ENCODE data around the gene ZNF496. TPM values are rescaled to one million over a fixed set of nuclear protein-coding genes. Genes with fewer than 3 reads are reported as not detected.

Gene ZNF496
- total RNA-seq, 6 experiments from 2014 or later, result 3.7 to 5.8 (median 5.3) TPM

GRCh38 chr1:247338723-247339275 is 7.1 kb upstream of the ZNF496 start:
- no peaks in the 10 kb centered on the region for H3K27me3 ChIP-seq
- ATAC-seq, result no peak
- no peak overlapping the region for H3K4me3 ChIP-seq
- WGBS (ENCODE audit: insufficient coverage, low coverage, low lambda C conversion rate, missing lambda C conversion rate), result 58% methylated on average over 2 of the region's 3 CpGs
- H3K9me3 ChIP-seq, result no peaks in the 10 kb centered on the region
- H3K4me1 ChIP-seq, result no peaks in the 10 kb centered on the region
- TF ChIP-seq POLR2A (IDR thresholded peaks at IDR 0.05) (no peak), CTCF (IDR thresholded peaks at IDR 0.05) (no peak)
- H3K27ac ChIP-seq, result no peak overlapping the region
- no peaks in the 10 kb centered on the region for H3K36me3 ChIP-seq
- no peak for DNase-seq
- intact Hi-C loops (cut with DNase I), result no loop called here

DNA sequence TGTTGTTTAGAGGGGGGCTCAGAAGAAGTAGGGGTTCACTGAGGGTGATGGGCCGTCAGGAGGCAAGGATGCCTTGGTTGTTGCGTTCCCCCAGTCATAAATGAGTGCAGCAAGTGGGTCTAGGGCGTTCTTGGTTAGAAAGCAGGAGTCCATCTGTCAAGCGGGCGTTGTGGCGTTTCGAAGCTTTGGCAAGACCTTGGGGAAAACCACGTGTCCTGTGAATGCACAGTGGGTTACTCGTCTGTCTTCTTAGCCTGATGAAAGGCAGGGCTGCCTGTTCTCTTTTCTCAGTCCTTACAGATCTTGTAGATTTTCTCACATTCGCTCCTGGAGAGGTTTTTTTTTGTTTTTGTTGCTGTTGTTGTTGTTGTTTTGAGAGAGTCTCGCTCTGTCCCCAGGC is 6.3 kb upstream of the ZNF496 start:
- Histone ChIP-seq H3K4me1 (no peaks in the 10 kb centered on the region), H3K36me3 (no peaks in the 10 kb centered on the region), H3K27me3 (no peaks in the 10 kb centered on the region), H3K9me3 (no peaks in the 10 kb centered on the region), H3K27ac (no peak overlapping the region), H3K4me3 (no peak overlapping the region)
- 69% methylated on average over 7 of the region's 11 CpGs for WGBS (ENCODE audit: insufficient coverage, low coverage, low lambda C conversion rate, missing lambda C conversion rate)
- intact Hi-C loops (cut with DNase I), result no loop called here
- DNase-seq (no peak), ATAC-seq (no peak)
- TF ChIP-seq CTCF (IDR thresholded peaks at IDR 0.05) (no peak), POLR2A (IDR thresholded peaks at IDR 0.05) (no peak)

- no peaks in the 10 kb centered on the region for H3K36me3 ChIP-seq
- no peak overlapping the region for H3K27ac ChIP-seq
- H3K4me3 ChIP-seq, result no peak overlapping the region
- ATAC-seq (no peak), DNase-seq (no peak)
- WGBS (ENCODE audit: insufficient coverage, low coverage, low lambda C conversion rate, missing lambda C conversion rate), result 88% methylated on average over 9 of the region's 10 CpGs
- H3K9me3 ChIP-seq, result no peaks in the 10 kb centered on the region
- intact Hi-C loops (cut with DNase I), result no loop called here
- no peaks in the 10 kb centered on the region for H3K27me3 ChIP-seq
- TF ChIP-seq POLR2A (IDR thresholded peaks at IDR 0.05) (no peak), CTCF (IDR thresholded peaks at IDR 0.05) (no peak)
- peaks cover 0 to 2% (median 0%) of the 10 kb centered on the region in 4 donors for H3K4me1 ChIP-seq
These were observed 5.6 kb upstream of the ZNF496 start for GRCh38 chr1:247337250-247337746.

DNA sequence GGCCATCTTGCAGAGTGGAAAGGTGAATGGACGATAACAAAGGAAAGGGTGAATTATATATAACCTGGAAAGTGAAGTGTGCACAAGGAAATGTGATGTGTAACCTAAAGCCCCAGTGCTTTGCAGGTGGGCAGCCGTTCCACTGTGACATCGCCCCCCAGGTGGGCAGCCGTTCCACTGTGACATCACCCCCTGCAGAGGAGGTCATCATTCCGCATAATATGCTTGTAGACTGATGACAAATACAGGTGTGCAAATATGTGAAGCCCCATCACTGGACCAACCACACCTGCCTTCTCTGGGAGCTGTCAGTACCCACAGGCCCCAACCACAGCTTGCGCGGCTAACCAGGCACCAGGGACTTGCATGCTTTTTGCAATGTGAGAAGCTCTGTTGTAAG is 4.7 kb upstream of the ZNF496 start:
- H3K27me3 ChIP-seq, result no peaks in the 10 kb centered on the region
- no peaks in the 10 kb centered on the region for H3K9me3 ChIP-seq
- TF ChIP-seq POLR2A (IDR thresholded peaks at IDR 0.05) (no peak), CTCF (IDR thresholded peaks at IDR 0.05) (no peak)
- no peak overlapping the region for H3K4me3 ChIP-seq
- H3K4me1 ChIP-seq, result peaks cover 0 to 2% (median 0%) of the 10 kb centered on the region in 4 donors
- ATAC-seq, result no peak
- 82% methylated on average over 3 of the region's 7 CpGs for WGBS (ENCODE audit: insufficient coverage, low coverage, low lambda C conversion rate, missing lambda C conversion rate)
- no peak for DNase-seq
- intact Hi-C loops (cut with DNase I), result no loop called here
- H3K27ac ChIP-seq, result no peak overlapping the region
- no peaks in the 10 kb centered on the region for H3K36me3 ChIP-seq
